H1 (cell line): ENCODE results near the gene SLC30A7. TPM values are rescaled to one million over a fixed set of nuclear protein-coding genes. Genes with fewer than 3 reads are reported as not detected.

Experiments
- BCL11A ChIP-seq, 2 experiments: IDR thresholded peaks; one replicate each; pipeline ENCODE4 v1.6.1; 2011; ENCODE audit warnings: low read depth in 2 of 2, low read length in 2 of 2, mild to moderate bottlenecking in 2 of 2
- CBX5 ChIP-seq: fragments of 300-800, 300-1000 bp; sonication (generic); IDR thresholded peaks from 2 replicates; pipeline ENCODE4 v1.7.1; 2016; ENCODE audit warnings: antibody characterized with exemption, low read length, low read depth
- GABPA ChIP-seq: IDR thresholded peaks from 2 replicates; pipeline ENCODE4 v1.6.1; 2011; ENCODE audit warnings: mild to moderate bottlenecking, low read length, moderate library complexity, borderline replicate concordance; ENCODE audit not compliant: insufficient read depth
- JUN ChIP-seq: IDR thresholded peaks from 2 replicates; pipeline ENCODE4 v1.6.1; 2011; ENCODE audit warnings: low read depth, mild to moderate bottlenecking, improper control_type of control experiment, low read length
- KDM1A ChIP-seq: fragments of 200-600, 300-600 bp; sonication (generic); IDR thresholded peaks from 2 replicates; pipeline ENCODE4 v1.7.1; 2016; ENCODE audit warnings: mild to moderate bottlenecking, low read length, borderline replicate concordance
- NRF1 ChIP-seq: IDR thresholded peaks from 2 replicates; pipeline ENCODE4 v1.6.1; 2011; ENCODE audit warnings: mild to moderate bottlenecking, low read depth, low read length, improper control_type of control experiment
- RNF2 ChIP-seq: fragments of 200-900, 300-1000 bp; sonication (generic); IDR thresholded peaks from 2 replicates; pipeline ENCODE4 v1.7.1; 2016; ENCODE audit warnings: borderline replicate concordance, low read depth, mild to moderate bottlenecking, antibody characterized with exemption, low read length; ENCODE audit not compliant: poor library complexity, severe bottlenecking; ENCODE audit errors: missing control alignments
- SIRT6 ChIP-seq: IDR thresholded peaks from one replicate; pipeline ENCODE4 v1.7.1; 2012; ENCODE audit warnings: low read length, inconsistent platforms
- SP2 ChIP-seq: IDR thresholded peaks from 2 replicates; pipeline ENCODE4 v1.6.1; 2012; ENCODE audit warnings: mild to moderate bottlenecking, low read length, inconsistent platforms
- YY1 ChIP-seq: IDR thresholded peaks from 2 replicates; pipeline ENCODE4 v1.6.1; 2011; ENCODE audit warnings: low read depth, mild to moderate bottlenecking, low read length
- polyA plus RNA-seq, 7 experiments: library from polyadenylated mRNA; depleted of rRNA in 3 of 7; stranded (reverse) in 5 of 7; unstranded in 2 of 7; fragments of >200 nt in 5 of 7; fragments of 200-250 nt in 2 of 7; gene quantifications; 1 replicate in 5 of 7; 2 replicates in 1 of 7; 4 replicates in 1 of 7; pipeline versions ENCODE4 v1.2.1 to v1.2.3, GENCODE V29; 2011 to 2013; ENCODE audit warnings: missing spikeins in 2 of 7, mixed read lengths in 2 of 7
- total RNA-seq: library from RNA; stranded (reverse); fragmentation: NEBNext Ultra II Directional; extraction: Animal tissue kit (Norgen Biotek cat#: 25700); gene quantifications from 2 replicates; pipeline ENCODE4 v1.2.1, GENCODE V29; 2021
- TF ChIP-seq, protein P1 (sequence below): fragments of 300-600 bp; sonication (generic); IDR thresholded peaks from 2 replicates; pipeline ENCODE4 v1.7.1; 2012; ENCODE audit warnings: low read length, moderate library complexity, mild to moderate bottlenecking, inconsistent platforms; ENCODE audit not compliant: insufficient replicate concordance

The SLC30A7 gene
- total and polyA plus RNA-seq, 2 of the 8 experiments (the other 6 are each of a cell fraction or from before 2014, with no cell fraction given), result 5.5 to 22.1 TPM

DNA sequence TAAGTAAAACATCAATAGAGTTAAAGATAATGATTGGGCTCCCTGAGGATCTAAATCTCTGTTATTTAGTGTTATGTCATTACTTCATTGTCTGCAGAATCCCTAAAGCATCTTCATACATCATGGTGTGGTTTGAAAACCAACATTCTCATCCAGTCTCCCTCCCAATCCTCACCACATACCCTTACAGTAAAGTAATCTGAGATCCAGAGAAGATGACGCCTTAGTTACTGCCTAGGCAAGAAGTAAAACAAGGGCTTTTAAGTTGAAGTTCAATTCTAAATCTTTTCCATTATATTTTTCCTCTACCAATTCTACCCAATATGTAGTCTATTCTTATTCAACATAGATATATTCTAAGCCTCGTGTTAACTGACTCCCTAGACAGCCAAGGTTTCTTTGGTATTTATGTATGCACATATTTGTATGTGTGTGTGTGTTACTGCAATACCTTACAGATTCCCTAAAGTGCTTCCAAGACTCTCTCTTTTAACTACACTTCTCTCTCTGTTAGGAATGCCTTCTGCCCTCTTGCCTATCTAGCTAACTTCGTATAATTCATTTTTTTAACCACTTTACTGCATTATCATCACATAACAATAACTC, 112.4 kb downstream of the SLC30A7 start (continued):
- TF ChIP-seq, protein P1, sequence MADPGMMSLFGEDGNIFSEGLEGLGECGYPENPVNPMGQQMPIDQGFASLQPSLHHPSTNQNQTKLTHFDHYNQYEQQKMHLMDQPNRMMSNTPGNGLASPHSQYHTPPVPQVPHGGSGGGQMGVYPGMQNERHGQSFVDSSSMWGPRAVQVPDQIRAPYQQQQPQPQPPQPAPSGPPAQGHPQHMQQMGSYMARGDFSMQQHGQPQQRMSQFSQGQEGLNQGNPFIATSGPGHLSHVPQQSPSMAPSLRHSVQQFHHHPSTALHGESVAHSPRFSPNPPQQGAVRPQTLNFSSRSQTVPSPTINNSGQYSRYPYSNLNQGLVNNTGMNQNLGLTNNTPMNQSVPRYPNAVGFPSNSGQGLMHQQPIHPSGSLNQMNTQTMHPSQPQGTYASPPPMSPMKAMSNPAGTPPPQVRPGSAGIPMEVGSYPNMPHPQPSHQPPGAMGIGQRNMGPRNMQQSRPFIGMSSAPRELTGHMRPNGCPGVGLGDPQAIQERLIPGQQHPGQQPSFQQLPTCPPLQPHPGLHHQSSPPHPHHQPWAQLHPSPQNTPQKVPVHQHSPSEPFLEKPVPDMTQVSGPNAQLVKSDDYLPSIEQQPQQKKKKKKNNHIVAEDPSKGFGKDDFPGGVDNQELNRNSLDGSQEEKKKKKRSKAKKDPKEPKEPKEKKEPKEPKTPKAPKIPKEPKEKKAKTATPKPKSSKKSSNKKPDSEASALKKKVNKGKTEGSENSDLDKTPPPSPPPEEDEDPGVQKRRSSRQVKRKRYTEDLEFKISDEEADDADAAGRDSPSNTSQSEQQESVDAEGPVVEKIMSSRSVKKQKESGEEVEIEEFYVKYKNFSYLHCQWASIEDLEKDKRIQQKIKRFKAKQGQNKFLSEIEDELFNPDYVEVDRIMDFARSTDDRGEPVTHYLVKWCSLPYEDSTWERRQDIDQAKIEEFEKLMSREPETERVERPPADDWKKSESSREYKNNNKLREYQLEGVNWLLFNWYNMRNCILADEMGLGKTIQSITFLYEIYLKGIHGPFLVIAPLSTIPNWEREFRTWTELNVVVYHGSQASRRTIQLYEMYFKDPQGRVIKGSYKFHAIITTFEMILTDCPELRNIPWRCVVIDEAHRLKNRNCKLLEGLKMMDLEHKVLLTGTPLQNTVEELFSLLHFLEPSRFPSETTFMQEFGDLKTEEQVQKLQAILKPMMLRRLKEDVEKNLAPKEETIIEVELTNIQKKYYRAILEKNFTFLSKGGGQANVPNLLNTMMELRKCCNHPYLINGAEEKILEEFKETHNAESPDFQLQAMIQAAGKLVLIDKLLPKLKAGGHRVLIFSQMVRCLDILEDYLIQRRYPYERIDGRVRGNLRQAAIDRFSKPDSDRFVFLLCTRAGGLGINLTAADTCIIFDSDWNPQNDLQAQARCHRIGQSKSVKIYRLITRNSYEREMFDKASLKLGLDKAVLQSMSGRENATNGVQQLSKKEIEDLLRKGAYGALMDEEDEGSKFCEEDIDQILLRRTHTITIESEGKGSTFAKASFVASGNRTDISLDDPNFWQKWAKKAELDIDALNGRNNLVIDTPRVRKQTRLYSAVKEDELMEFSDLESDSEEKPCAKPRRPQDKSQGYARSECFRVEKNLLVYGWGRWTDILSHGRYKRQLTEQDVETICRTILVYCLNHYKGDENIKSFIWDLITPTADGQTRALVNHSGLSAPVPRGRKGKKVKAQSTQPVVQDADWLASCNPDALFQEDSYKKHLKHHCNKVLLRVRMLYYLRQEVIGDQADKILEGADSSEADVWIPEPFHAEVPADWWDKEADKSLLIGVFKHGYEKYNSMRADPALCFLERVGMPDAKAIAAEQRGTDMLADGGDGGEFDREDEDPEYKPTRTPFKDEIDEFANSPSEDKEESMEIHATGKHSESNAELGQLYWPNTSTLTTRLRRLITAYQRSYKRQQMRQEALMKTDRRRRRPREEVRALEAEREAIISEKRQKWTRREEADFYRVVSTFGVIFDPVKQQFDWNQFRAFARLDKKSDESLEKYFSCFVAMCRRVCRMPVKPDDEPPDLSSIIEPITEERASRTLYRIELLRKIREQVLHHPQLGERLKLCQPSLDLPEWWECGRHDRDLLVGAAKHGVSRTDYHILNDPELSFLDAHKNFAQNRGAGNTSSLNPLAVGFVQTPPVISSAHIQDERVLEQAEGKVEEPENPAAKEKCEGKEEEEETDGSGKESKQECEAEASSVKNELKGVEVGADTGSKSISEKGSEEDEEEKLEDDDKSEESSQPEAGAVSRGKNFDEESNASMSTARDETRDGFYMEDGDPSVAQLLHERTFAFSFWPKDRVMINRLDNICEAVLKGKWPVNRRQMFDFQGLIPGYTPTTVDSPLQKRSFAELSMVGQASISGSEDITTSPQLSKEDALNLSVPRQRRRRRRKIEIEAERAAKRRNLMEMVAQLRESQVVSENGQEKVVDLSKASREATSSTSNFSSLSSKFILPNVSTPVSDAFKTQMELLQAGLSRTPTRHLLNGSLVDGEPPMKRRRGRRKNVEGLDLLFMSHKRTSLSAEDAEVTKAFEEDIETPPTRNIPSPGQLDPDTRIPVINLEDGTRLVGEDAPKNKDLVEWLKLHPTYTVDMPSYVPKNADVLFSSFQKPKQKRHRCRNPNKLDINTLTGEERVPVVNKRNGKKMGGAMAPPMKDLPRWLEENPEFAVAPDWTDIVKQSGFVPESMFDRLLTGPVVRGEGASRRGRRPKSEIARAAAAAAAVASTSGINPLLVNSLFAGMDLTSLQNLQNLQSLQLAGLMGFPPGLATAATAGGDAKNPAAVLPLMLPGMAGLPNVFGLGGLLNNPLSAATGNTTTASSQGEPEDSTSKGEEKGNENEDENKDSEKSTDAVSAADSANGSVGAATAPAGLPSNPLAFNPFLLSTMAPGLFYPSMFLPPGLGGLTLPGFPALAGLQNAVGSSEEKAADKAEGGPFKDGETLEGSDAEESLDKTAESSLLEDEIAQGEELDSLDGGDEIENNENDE, result no peak
- no peak for TF ChIP-seq SP2
- TF ChIP-seq GABPA, result no peak
- TF ChIP-seq JUN, result no peak
- no peak for TF ChIP-seq RNF2
- no peak for TF ChIP-seq BCL11A (IDR thresholded peaks at IDR 0.05; ENCODE audit: low read depth in 2 of 2, low read length in 2 of 2)
- TF ChIP-seq KDM1A, result no peak
- TF ChIP-seq SIRT6, result no peak
- TF ChIP-seq YY1, result no peak
- TF ChIP-seq NRF1, result no peak
- TF ChIP-seq CBX5, result no peak
